SK-N-SH treated with all-trans-retinoic acid at 6 μM for 48 hours (cell line): ENCODE measurements around the gene ASIC4.

ENCODE experiments used
- BACH2 ChIP-seq: fragments of 250-450 bp; sonication (Bioruptor Pico); IDR thresholded peaks from 2 replicates; pipeline ENCODE4 v1.9.0; 2021; ENCODE audit warnings: mild to moderate bottlenecking, borderline replicate concordance
- CSDC2 ChIP-seq: fragments of 250-450 bp; sonication (Bioruptor Pico); IDR thresholded peaks from 2 replicates; pipeline ENCODE4 v1.5.0; 2020; ENCODE audit warnings: mild to moderate bottlenecking, moderate library complexity
- ISL1 ChIP-seq: fragments of 250-450 bp; sonication (Bioruptor Pico); IDR thresholded peaks from 2 replicates; pipeline ENCODE4 v2.1.2; 2022; ENCODE audit warnings: mild to moderate bottlenecking, moderate library complexity
- OSR1 ChIP-seq: fragments of 250-450 bp; sonication (Bioruptor Pico); IDR thresholded peaks from 2 replicates; pipeline ENCODE4 v1.8.0; 2022; ENCODE audit warnings: moderate library complexity, mild to moderate bottlenecking, inconsistent platforms
- PPARA ChIP-seq: fragments of 250-450 bp; sonication (Bioruptor Pico); IDR thresholded peaks from 2 replicates; pipeline ENCODE4 v1.5.0; 2020; ENCODE audit warnings: mild to moderate bottlenecking, borderline replicate concordance
- RARB ChIP-seq: fragments of 250-450 bp; sonication (Bioruptor Pico); IDR thresholded peaks from 2 replicates; pipeline ENCODE4 v1.8.0; 2021; ENCODE audit warnings: mild to moderate bottlenecking, moderate library complexity
- ZFP3 ChIP-seq: fragments of 250-450 bp; sonication (Bioruptor Pico); IDR thresholded peaks from 2 replicates; pipeline ENCODE4 v1.5.0; 2020; ENCODE audit warnings: mild to moderate bottlenecking, moderate library complexity
- ZFP30 ChIP-seq: fragments of 450-650 bp; formaldehyde crosslinking; IDR thresholded peaks from 2 replicates; pipeline ENCODE4 v1.5.0; 2022; ENCODE audit warnings: mild to moderate bottlenecking, moderate library complexity
- ZNF70 ChIP-seq: fragments of 450-650 bp; formaldehyde crosslinking; IDR thresholded peaks from 2 replicates; pipeline ENCODE4 v1.5.0; 2020; ENCODE audit warnings: mild to moderate bottlenecking, moderate library complexity
- ZNF8 ChIP-seq: fragments of 450-650 bp; formaldehyde crosslinking; IDR thresholded peaks from 2 replicates; pipeline ENCODE4 v1.5.0; 2020; ENCODE audit warnings: mild to moderate bottlenecking, moderate library complexity
- TF ChIP-seq, protein P1 (sequence below): fragments of 250-450 bp; sonication (Bioruptor Pico); IDR thresholded peaks from 2 replicates; pipeline ENCODE4 v1.8.0; 2021; ENCODE audit warnings: low read depth, mild to moderate bottlenecking, moderate library complexity, borderline replicate concordance
- TF ChIP-seq, protein P2 (sequence below): fragments of 250-450 bp; sonication (Bioruptor Pico); IDR thresholded peaks from 2 replicates; pipeline ENCODE4 v1.5.1; 2020; ENCODE audit warnings: low read depth, mild to moderate bottlenecking, moderate library complexity
- TF ChIP-seq, protein P3 (sequence below): fragments of 250-450 bp; sonication (Bioruptor Pico); IDR thresholded peaks from 2 replicates; pipeline ENCODE4 v1.8.0; 2020; ENCODE audit warnings: mild to moderate bottlenecking, moderate library complexity, borderline replicate concordance

DNA sequence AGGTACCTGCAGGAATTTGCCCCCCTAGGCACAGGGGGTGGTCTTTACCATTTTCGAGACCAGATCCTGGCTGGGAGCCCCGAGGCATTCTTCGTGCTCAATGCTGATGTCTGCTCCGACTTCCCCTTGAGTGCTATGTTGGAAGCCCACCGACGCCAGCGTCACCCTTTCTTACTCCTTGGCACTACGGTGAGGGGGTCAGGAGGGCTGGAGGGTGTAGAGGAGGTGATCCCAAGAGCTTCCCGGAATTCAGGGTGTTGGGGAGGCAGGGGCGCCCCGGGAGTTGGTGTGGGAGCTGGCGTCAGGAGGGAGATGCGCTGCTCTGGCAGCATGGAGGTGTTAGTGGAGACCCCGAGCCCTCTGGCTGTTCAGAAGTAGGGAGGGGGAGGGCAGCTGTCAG, 12.4 kb upstream of the ASIC4 start:
- no peak for TF ChIP-seq ZFP30 (CRISPR knock-in tag)
- TF ChIP-seq BACH2 (CRISPR knock-in tag): no peak
- no peak for TF ChIP-seq RARB
- TF ChIP-seq ISL1: no peak
- TF ChIP-seq ZNF70 (CRISPR knock-in tag): no peak
- no peak for TF ChIP-seq ZFP3
- TF ChIP-seq, protein P1, sequence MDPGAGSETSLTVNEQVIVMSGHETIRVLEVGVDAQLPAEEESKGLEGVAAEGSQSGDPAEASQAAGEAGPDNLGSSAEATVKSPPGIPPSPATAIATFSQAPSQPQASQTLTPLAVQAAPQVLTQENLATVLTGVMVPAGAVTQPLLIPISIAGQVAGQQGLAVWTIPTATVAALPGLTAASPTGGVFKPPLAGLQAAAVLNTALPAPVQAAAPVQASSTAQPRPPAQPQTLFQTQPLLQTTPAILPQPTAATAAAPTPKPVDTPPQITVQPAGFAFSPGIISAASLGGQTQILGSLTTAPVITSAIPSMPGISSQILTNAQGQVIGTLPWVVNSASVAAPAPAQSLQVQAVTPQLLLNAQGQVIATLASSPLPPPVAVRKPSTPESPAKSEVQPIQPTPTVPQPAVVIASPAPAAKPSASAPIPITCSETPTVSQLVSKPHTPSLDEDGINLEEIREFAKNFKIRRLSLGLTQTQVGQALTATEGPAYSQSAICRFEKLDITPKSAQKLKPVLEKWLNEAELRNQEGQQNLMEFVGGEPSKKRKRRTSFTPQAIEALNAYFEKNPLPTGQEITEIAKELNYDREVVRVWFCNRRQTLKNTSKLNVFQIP (CRISPR knock-in tag): no peak
- TF ChIP-seq, protein P2, sequence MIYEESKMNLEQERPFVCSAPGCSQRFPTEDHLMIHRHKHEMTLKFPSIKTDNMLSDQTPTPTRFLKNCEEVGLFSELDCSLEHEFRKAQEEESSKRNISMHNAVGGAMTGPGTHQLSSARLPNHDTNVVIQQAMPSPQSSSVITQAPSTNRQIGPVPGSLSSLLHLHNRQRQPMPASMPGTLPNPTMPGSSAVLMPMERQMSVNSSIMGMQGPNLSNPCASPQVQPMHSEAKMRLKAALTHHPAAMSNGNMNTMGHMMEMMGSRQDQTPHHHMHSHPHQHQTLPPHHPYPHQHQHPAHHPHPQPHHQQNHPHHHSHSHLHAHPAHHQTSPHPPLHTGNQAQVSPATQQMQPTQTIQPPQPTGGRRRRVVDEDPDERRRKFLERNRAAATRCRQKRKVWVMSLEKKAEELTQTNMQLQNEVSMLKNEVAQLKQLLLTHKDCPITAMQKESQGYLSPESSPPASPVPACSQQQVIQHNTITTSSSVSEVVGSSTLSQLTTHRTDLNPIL: no peak
- TF ChIP-seq PPARA (CRISPR knock-in tag): no peak
- TF ChIP-seq, protein P3, sequence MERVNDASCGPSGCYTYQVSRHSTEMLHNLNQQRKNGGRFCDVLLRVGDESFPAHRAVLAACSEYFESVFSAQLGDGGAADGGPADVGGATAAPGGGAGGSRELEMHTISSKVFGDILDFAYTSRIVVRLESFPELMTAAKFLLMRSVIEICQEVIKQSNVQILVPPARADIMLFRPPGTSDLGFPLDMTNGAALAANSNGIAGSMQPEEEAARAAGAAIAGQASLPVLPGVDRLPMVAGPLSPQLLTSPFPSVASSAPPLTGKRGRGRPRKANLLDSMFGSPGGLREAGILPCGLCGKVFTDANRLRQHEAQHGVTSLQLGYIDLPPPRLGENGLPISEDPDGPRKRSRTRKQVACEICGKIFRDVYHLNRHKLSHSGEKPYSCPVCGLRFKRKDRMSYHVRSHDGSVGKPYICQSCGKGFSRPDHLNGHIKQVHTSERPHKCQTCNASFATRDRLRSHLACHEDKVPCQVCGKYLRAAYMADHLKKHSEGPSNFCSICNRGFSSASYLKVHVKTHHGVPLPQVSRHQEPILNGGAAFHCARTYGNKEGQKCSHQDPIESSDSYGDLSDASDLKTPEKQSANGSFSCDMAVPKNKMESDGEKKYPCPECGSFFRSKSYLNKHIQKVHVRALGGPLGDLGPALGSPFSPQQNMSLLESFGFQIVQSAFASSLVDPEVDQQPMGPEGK (CRISPR knock-in tag): no peak
- TF ChIP-seq CSDC2 (CRISPR knock-in tag): no peak
- no peak for TF ChIP-seq OSR1 (CRISPR knock-in tag)
- TF ChIP-seq ZNF8 (CRISPR knock-in tag): no peak
